ENCODE data around the gene ATP12A.
"Not testable (repeated sequence)": the region's sequence is repeated elsewhere in the genome, so short reads cannot be mapped to it uniquely, and the experiment has no call there.

ATP12A gene

DNA sequence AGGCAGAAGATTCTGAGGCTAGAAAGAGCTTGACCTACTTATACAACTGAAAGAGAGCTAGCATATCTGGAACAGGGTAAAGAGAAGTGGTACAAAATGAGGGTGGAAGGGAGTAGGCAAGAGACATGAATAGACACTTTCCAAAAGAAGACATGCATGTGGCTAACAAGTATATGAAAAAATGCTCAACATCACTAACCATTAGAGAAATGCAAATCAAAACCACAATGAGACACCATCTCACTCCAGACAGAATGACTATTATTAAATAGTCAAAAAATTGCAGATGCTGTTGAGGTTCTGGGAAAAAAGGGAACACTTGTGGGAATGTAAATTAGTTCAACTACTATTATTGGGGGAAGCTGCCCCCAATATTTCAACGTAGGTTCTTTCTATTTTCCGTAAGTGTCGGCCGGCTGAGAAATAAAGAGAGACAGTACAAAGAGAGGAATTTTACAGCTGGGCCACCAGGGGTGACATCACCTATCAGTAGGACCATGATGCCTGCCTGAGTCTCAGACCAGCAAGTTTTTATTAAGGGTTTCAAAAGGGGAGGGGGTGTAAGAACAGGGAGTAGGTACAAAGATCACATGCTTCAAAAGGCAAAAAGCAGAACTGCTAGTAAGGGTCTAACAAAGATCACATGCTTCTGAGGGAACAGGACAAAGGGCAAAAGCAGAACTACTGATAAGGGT is 50.8 kb downstream of the ATP12A start:
- not testable (repeated sequence) for DNase-seq (ENCODE audit: low read depth in 2 of 2)

DNA sequence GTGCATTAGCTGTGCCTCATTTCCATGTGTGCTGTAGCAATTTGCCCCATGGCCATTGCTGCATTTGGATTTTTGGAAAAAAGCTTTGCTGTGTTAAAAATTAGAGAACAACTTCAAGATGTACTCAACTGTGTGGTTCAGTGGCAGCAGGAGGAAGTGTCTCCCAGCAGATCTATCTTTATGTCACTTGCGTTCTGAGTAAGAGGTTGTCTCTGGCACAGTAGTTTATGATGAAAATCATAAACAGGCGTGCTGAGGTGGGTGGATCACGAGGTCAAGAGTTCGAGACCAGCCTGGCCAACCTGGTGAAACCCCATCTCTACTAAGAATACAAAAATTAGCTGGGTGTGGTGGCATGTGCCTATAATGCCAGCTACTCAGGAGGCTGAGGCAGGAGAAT is 54.7 kb downstream of the ATP12A start:
- DNase-seq (ENCODE audit: low read depth in 2 of 2): no peak

DNA sequence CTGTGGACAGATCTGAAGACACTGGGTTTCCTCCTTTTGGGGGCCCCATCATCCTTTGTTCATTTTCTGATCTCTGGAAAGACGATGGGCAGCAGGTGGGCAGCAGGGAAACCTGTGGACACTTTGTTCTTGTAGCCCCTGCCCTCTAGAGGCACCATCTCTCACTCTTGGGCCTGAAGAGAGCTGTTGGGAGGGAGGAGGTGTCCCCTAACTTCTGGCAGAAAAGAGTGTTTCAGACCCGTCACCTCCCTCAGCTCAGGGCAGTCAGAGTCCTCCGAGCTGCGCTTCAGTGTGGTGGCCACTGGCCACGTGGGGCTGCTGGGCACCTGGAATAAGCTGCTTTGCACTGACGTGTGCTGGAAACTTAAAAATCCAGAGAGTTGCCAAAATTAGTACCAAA is 56.8 kb downstream of the ATP12A start:
- DNase-seq (ENCODE audit: low read depth in 2 of 2): no peak

DNA sequence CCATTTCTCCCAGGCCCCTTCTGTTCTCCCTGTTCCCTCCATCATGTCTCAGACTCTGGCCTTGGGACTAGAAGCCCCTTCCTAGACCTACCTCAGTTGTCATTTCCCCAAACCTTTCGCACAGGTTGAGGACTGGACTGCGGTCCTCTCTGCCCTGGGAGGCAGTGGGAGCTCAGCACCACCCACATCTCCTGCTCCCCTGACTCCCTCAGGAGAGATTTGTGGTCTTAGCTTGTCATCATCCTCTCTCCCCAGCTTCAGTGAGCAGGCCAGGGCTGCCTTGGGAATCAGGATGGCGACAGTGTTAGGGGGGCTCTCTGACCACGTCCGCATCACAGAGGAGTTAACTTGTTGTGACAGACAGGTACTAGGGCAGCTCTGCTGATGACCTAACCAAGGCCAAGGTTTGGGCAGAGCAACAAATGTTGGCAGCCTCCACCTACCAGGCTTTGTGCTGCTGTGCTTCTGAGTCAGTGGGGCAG is 58.2 kb downstream of the ATP12A start:
- DNase-seq (ENCODE audit: low read depth in 2 of 2): no peak

DNA sequence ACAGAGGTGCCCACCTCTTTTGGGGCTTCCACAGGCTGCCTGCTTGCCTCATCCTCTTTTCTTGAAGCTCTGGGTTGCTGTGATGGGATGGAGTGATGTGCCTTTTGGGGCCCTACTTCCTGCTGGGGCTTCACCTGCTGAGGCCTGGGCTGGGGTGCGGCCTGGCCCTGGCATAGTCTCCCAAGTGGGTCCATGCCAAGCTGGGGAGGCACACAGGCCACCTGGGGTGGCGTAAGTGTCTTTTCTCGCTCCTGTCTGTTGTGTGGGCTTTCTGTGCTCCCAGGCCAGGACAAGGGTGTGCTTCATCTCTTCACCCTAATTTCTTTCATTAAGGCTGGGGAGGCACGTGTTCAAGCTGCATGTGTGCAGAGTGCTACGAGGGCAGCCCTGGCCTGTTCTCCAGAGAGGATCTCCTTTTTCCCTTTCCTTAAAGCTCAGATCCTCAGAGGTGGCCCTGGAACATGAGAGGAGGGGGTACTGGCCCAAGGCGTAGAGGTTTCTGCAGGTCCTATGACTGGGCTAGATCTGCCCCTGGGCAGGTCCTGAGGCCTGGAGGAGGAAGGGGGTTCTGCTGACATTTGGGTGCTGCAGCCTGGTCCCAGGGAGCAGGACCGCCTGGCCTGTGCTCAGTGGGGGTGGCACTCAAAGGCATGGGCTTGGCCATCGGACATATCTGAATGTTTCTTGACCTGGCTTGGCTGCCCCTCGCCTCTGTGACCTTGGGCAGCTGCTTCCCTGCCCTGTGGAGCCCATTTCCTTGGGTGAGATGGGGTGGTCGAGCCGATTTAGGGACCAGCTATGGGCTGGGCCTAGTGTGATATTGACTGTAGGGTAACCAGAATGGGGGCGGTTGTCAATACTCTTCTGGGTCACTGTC is 60.0 kb downstream of the ATP12A start:
- no peak for DNase-seq (ENCODE audit: low read depth in 2 of 2)

DNA sequence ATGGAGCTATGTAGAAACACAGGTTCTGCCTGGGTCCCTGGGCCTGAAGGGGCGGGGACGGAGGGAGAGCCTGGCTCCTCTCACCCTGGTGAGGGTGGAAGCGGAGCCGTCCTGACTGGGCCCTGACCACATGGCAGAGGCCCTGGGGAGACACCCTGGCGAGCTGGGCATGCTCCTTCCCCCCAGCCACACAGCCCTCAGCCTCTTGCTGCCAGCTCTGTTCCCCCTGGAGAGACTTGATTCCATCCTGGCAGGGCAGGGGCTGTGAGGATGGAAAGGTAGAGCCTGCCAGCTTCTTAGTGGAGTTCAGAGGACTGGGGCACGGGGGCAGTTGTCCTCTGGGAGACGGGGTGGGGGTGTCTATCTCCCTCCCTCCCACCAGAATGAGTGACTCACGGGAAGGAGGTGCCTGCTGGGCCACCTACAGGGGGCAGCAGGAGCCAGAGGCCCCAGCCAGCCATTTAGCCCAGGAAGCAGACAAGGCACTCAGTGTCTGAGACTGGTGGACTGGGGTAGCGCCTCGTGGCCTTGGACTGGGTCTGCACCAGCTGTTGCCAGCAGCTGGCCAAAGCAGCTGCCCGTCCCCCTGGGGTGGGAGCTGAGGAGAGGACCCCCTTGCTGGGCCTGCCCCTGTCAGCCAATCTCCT is 60.9 kb downstream of the ATP12A start:
- no peak for DNase-seq (ENCODE audit: low read depth in 2 of 2)

DNA sequence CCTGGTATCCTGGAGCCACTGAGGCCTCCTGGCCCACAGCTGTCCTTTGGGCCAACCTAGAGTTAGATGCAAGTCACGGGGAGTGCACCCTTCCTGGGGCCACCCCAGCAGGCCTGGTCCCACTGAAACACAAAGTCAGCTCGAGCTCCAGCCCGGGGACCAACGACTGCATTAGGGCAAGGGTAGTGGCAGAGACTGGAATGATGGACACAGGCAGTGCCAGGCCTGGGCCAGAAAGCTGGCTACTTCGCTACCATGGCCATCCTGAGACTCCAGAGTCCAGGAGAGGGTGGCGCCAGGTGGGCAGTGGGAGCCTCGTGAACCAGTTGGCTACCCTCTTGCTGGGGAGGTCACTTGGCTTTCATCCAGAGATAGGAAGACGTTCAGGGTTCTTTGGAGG is 61.6 kb downstream of the ATP12A start:
- no peak for DNase-seq (ENCODE audit: low read depth in 2 of 2)

DNA sequence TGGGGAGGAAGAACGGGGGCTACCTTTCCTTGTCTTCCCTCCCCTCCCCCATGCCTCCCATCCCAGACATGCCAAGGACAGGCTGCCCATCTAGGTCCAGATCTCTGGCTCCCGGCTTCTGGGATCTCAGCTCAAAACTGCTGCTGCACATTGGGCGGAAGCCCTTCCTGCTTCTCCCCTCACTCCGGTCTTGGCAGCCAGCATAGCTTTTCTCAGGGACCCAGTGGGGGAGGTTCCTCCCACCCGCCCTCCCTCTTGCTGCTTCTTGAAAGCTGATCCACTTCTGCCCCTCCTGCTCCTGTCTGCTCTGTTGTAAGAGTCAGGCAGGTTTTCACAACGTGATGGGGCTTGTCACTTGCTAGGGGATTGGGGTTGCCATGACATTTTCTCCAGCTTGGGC is 62.1 kb downstream of the ATP12A start:
- no peak for DNase-seq (ENCODE audit: low read depth in 2 of 2)

DNA sequence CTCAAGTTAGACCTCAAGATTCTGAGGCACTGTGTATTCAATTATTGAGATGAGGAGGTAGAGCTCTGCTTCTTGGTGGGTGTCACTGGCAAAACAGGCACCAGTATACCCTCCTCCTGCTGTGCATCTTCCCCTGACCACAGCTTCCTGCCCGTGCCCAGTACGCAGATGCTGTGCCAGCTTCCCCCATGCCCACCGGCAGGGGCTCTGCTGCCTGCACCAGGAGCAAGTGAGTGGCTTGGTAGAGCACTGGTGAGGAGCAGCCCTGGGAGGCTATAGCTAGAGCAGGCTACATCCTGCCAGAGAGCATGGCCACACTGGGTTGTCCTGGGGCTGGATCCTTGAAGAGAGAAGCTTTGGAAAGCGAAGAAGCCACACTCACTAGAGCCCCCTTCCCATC is 62.8 kb downstream of the ATP12A start:
- no peak for DNase-seq (ENCODE audit: low read depth in 2 of 2)

DNA sequence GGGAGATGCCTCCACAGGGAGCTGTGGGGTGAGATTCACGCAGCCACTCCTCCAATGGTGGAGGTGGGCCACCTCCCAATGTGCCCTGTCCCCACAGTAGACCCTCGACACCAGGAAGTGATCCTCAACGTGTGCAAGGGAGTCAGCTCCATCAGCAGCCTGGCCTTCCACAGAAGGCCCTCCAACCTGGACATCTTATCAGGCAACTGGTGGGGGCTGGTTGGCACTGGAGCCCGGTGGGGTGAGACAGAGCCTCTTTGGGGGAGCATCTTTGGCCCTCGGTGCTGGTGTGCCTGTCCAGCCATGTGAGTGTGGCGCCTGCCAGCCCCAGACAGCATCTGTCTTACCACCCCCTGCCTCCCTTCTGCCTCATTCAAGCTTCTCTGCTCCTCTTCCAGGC is 64.0 kb downstream of the ATP12A start:
- DNase-seq (ENCODE audit: low read depth in 2 of 2): no peak

DNA sequence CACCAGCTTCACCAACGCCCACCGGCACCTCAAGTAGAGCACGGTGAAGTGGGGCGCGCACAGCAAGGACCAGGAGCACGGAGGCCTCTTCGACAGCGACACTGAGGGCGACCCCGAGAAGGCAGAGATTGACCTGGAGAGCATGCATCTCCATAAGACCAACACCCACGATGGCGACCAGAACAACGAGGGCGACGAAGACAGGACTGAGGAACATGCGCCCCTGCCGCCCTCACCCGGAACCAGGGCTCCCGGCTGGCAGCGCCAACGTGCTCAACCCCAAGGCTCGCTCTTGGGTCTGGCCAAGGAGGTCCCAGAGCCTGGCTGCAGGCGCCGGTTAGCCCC is 65.3 kb downstream of the ATP12A start:
- no peak for DNase-seq (ENCODE audit: low read depth in 2 of 2)

DNA sequence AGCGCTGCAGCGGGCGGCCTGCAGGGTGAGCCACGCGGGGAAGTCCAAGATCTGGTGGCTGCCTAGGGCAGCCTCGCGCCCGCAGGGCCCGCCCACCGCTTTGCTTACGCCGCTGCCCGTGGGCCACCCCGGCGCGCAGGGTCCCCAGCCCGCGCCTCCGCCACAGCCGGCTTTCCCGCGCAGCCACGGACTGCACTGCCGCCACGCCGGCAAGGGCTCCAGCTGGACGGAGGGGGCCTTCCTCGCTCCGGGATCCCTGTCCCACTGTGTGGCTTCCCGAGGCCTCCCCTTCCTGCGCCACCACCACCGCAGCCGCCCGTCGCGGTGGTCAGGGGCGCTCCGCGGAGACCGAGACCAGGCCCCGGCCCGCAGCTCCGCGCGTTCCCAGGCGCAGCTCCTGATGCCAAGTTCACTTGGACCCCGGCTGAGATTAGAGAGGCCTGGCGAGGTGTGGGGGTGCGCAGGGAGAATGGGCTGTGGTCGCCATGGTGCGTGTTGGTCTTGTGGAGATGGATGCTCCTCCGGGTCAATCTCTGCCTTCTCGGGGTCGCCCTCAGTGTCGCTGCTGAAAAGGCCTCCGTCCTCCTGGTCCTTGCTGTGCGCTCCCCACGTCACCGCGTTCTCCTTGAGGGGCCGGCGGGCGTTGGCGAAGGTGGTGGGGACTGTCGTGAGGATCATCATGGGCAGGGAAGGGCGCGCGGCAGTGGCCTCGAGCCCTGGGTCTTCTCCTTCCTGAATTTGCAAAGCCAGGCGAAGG is 65.8 kb downstream of the ATP12A start:
- DNase-seq (ENCODE audit: low read depth in 2 of 2): no peak

DNA sequence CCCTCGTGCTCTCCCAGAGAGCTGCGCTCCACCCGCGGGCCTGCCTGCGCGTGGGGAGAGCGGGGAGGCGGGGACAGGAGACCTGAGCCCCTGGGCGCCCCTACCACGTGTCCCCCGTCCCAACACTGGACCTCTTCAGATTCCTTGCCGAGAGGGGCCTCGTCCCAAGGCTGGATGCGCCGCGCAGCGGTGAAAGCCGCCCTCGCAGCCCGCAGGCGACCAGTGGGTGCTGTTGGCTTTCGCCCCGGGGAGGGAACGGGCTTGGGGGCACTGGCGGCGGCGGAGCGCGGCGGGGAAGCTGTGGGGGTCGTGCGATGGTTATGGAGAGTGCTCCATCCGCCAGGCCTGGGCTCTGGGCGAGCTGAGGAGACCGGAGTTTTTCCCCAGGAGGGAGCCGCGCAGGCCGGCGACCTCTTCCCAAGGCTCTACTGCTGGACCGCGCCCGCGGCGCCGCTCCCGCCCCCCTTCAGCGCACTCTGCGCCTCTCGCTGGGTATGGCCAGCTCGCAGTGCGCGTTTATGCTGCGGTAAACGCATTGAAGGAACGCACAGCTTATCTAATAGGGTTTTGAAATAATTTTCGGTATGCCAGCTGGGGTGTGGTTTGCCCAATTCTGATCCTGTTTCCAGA is 66.5 kb downstream of the ATP12A start:
- DNase-seq (ENCODE audit: low read depth in 2 of 2): no peak

DNA sequence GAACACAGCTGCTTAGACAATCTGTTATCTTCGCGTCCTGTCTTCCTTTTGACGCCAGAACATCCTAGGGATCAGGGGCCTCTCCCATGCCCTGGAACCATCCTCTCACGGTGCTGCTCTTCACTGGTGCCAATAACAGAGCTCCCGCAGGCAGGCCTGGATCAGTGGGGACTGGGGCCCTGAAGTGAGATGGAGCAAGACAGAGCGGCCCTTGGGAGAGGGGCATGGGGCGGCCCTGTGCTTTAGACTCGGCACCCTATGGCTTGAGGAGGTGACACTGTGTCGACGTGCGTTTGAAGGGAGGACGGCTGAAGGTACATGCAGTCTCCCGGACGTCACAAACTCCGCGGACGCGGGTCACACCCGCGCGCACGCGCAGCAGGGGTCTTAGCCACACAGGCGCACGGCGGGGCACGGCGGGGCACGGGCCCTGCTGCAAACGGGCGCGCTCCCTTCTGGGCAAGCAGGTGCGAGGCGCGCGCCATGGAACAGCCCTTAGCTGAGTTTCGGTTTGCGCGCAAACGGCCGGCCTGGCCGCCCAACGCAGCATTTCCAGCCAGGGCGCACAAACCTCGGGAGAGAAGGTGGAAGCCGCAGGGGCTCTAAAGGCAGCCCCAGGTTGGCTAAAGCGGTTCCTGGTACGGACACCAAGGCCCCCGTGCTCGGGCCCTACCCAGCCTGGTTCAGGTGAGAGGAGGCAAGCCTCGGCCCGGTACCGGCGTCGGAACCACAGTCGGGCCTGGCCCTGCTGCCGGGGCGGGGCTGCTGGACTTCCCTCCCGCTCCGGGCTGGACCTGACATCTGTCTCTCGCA is 67.2 kb downstream of the ATP12A start:
- peak in 1 of 2 experiments; percentile 17 for DNase-seq (ENCODE audit: low read depth in 2 of 2)

DNA sequence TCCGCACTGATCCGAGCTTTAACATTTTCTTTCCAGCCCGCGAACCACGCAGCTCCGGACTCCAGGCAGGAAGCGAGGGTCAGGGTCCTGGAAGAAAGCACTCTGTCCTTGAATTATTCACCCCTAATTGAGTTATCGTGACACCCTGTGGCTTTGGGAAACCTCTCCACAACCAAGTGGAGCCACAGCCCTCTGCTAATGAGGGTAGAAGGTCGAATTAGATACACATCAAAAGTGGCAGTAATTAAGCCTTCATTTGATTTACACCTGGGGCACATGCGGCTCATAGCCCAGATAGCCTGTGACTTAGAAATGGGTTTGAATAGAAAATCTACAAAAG is 67.8 kb downstream of the ATP12A start:
- no peak for DNase-seq (ENCODE audit: low read depth in 2 of 2)

DNA sequence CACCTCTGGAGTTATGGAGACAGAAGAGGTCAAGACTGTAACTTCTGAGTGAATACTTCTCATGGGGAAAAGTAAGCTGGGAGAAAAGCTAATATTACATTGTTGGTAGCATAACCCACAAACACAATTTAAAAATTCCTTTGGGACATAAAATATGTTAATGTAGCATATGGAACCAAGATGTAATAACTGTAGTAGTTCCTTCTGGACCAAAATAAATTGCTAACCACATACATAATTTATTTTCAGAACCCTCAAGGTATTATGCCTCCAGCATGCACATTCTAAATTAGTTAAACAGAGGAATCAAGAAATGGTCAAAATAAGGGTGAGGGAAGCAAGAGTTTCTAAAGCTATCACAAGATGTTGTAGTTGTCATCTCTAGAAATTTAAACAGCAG is 79.0 kb downstream of the ATP12A start:
- no peak for DNase-seq (ENCODE audit: low read depth in 2 of 2)

All from stimulated activated CD4-positive, alpha-beta T cell treated with anti-CD3 and anti-CD28 coated beads, Interleukin-12 subunit alpha, Interleukin-12 subunit beta, amount 100 ng/mL, for 24 hours (primary cell).